Stimulated activated CD8-positive, alpha-beta memory T cell treated with anti-CD3 and anti-CD28 coated beads, Interleukin-7, amount 100 ng/mL, for 48 hours (primary cell): ENCODE measurements around the gene XPO4.
"Not testable (repeated sequence)": the region's sequence is repeated elsewhere in the genome, so short reads cannot be mapped to it uniquely, and the experiment has no call there.

Experiments used
- DNase-seq, 2 donors: peaks; one replicate each; pipeline ENCODE4 v3.0.0-alpha.2; 2020; ENCODE audit warnings: low read depth in 1 of 2; ENCODE audit errors: extremely low read depth in 1 of 2

Gene XPO4

DNA sequence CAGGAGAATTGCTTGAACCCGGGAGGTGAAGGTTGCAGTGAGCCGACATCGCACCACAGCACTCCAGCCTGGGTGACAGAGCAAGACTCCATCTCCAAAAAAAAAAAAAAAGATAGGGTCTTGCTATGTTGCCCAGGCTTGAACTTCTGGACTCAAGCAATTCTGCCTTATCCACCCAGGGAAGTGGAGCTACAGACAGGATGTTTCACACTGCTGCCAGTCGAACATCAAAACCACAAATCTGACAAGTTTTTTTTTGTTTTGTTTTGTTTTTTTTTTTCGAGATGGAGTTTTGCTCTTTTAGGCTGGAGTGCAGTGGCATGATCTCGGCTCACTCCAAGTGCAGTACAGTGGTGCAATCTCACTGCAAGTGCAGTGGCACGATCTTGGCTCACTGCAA lies 10.8 kb downstream of the XPO4 start:
- DNase-seq, result no peak

DNA sequence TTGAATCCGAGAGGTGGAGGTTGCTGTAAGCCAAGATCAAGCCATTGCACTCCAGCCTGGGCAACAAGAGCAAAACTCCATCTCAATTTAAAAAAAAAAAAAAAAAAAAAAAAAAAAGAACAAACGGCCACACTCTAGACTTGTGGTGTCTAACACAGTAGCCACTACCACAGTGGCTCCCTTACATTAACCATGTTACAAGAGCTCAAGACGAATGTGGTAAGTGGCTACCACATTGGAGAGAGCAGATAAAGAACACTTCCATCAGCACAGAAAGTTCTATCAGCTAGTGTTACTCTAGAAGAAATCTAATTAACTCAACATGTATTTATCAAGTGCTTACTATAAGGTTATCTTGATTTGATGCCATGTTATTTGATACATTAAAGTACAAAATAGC lies 11.5 kb downstream of the XPO4 start:
- DNase-seq, result no peak

DNA sequence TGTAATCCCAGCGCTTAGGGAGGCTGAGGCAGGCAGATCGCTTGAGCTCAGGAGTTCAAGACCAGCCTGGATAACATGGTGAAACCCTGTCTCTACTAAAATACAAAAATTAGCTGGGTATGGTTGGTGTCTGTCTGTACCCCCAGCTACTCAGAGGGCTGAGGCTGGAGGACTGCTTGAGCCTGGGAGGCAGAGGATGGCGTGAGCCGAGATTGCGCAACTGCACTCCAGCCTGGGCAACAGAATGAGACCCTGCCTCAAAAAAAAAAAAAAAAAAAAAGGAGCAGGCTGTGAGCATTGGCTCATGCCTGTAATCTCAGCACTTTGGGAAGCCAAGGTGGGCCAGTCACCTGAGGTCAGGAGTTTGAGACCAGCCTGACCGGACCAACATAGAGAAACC lies 12.0 kb downstream of the XPO4 start:
- DNase-seq, result not testable (repeated sequence)

DNA sequence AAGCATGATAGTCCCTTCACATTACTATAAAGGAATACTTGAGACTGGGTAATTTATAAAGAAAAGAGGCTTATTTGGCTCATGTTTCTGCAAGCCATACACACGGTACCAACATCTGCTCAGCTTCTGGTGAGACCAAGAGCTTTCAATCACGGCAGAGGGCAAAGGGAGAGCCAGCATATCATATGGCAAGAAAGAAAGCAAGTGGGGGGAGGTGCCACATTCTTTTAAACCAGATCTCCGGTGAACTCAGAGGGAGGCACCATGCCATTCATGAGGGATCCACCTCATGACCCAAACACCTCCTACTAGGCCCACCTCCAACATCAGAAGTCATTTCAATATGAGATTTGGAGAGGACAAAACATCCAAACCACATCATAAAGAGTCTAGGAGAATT lies 20.3 kb downstream of the XPO4 start:
- no peak for DNase-seq

DNA sequence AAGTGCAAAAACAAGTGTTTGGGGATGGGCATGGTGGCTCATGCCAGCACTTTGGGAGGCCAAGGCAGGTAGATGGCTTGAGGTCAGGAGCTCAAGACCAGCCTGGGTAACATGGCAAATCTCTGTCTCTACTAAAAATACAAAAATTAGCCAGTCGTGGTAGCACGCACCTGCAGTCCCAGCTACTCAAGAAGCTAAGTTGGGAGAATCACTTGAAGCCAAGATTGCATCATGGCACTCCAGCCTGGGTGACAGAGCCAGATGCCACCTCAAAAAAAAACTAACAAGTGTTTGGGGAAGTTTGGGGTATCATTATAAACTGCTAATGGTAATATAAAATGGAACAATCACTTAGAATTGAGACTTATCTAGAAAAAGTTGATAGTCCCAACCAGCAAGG lies 24.6 kb downstream of the XPO4 start:
- DNase-seq, result no peak

DNA sequence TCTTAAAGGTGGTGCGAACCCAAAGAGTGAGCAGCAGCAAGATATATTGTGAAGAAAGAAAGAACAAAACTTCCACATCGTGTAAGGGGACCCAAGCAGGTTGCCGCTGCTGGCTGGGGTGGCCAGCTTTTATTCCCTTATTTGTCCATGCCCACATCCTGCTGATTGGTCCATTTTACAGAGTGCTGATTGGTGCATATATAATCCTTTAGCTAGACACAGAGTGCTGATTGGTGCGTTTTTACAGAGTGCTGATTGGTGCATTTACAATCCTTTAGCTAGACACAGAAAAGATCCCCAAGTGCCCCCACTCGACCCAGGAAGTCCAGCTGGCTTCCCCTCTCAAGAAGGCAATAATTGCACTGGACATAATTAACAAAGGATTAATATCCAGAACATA lies 25.7 kb downstream of the XPO4 start:
- DNase-seq, result not testable (repeated sequence)

DNA sequence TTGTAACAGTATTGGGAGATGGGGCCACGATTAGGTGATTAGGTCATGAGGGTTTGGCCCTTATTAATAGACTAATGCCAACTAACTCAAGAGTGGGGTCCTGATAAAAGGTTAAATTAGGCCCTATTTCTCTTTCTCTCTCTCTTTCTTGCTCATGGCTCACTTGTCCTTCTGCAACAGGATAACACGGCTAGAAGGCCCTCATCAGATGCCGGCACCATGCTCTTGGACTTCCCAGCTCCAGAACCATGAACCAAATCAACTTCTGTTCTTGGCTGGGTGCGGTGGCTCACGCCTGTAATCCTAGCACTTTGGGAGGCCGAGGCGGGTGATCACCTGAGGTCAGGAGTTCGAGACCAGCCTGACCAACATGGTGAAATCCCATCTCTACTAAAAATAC lies 28.1 kb downstream of the XPO4 start:
- not testable (repeated sequence) for DNase-seq

DNA sequence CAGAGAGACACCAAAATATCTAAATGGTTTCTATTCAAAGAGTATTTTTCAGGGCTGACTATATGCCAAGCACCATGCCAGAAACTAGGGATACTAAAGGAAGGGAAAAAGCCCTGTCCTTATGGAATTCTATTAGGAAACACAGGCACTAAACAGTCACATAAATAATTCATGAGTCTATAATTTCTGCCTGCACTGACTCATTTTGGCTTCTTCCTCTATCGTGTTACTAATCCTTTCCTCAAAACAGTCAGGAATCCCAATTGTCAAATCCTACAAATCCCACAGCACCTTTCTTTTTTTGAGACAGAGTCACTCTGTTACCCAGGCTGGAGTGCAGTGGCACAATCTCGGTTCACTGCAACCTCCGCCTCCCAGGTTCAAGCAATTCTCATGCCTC lies 29.2 kb downstream of the XPO4 start:
- DNase-seq, result no peak

DNA sequence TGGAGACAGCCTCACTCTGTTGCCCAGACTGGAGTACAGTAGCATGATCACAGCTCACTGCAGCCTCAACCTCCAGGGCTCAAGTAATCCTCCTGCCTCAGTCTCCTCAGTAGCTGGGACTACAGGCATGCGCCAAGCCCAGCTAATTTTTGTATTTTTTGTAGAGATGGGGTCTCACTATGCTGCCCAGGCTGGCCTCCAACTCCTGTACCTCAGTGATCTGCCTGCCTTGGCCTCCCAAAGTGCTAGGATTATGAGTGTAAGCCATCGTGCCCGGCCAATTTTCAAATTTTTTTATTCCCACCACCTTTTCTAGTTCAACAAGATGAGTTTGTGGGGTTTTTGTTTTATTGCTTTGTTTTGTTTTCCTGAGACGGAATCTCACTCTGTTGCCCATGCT lies 31.7 kb downstream of the XPO4 start:
- DNase-seq, result no peak

DNA sequence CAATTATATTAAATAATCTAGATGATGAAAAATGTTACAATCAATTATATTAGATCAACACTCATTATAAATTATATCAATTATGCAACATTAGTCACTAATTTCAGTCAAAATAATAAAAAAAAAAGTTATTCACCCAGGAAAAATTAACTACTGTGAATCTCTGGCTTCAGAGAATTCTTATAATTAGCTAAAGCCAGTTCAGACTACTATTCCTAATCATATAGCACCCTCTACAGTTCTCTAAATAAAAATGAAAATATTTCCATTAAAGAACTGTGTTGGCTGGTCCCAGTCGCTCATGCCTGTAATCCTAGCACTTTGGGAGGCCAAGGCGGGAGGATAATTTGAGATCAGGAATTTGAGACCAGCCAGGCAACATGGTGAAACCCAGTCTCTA lies 33.0 kb downstream of the XPO4 start:
- no peak for DNase-seq

DNA sequence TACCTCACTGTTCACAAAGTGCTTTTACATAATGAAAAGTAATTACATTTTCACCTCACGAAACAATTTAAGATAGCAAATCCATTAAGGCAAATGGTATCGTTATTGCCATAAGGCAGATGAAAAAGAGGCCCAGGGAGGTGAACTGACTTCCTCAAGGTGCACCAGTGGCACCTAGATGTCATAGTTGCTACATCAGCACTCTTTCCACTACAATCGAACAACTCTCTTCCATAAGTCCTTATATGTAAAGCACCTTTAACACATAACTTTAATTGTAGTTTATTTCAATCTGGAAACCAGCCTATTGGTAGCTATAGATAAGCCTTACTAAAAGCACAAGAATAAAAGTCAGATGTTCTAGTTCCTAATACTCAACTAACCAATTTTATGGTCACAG lies 35.1 kb downstream of the XPO4 start:
- no peak for DNase-seq

DNA sequence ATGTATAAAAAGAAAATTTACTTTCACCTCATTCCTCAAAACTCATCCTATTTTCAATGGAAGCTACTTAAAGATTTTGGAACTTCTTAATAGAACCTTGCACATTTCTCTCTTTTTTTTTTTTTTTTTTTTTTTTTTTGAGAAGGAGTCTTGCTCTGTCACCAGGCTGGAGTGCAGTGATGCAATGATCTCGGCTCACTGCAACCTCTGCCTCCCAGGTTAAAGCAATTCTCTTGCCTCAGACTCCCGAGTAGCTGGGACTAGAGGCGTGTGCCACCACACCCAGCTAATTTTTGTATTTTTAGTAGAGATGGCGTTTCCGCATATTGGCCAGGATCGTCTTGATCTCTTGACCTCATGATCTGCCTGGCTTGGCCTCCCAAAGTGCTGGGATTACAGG lies 40.9 kb downstream of the XPO4 start:
- DNase-seq, result not testable (repeated sequence)

DNA sequence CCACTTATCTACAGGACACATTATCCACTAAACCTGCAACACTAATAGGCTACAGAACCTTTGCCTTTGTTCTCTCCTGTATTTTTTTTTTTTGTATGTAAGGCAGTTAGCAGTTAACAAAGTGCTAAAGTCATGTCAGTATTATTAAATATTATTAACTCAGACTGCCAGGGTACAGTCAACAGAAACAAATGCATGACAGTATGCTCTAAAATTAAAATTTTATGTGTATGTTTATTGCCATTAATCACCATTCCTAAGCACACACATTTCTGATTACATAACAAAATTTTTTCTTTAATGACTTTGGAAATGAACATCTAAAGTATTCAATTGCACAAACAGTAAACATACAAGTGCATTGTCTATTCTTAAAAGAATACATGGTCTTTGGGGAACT lies 41.7 kb downstream of the XPO4 start:
- no peak for DNase-seq

DNA sequence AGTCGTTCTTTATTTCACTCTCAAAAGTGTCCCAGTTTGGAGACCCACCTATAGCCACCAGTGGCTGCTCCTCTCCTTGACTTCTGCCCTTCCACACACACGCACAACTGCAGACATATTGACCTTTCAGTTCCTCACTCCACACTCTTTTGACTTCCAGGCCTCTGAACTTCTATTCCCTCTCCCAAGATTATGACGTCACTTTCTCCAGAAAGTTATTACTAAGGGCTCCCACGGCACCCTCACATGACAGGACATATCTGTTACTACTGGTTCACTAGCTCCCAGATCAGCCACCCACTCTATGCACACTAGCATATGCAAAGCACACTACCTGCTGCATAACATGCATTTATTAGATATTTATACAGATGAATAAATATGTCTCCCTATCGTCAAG lies 45.9 kb downstream of the XPO4 start:
- DNase-seq, result no peak

DNA sequence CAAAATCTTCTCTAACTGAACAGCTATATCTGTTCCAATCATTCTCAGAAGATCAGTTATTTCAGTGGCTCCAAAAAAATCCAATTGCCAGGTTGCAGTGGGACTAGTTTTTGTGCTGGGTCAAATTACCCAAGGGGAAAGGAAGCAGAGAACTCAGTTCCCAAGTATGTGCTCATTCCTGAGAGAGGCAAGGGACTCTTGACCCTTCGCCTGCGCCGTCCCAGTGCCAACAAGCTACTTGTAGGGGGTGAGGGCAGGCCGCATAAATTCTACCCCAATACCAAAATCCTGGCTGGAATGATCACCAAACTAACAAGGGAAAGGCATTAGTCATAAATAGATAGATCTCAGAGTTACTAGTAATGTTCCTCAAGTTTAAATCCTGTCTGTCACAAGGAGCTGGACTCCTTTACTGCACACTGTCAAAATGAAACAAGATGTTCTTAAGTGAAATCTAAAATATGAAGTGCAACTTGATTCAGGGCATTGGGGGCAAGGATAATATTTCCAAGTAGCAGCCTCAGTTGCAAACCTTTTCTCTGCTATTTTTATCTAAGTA lies 50.6 kb downstream of the XPO4 start:
- DNase-seq, result no peak

DNA sequence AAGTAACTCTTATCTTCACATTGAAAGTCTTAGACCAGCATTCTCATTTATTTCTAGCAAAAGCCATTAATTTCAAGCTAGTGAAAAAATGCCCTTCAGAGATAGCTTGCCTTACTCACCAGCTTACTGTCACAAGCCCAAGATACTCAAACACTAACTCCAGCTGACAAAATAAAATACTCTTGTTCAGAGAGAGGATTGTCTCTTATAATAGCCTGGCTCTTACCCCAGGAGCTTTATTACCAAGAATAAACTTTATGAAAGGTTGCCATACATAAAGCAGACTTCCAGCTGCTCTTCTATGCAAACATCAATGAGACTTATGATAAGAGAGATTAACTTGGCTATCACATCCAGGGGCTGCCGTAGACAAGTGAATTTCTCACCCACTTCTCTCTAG lies 53.6 kb downstream of the XPO4 start:
- no peak for DNase-seq

DNA sequence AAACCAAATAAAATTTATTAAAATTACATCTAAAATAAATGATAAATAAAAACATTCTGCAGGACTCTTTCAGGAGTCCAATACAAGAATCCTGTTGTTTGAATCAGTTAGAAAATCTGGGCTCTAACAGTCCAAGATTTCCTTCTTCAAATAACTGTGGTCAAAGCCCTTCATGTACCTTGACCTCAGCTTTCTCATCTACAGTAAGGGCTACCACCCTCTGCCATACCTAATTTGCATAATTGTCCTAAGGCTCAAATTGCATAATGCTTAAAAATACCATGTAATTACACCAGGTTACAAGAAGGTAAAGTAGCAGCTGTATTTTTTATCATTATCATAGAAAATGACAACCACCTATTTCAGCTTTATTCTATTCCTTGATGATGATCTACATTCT lies 54.3 kb downstream of the XPO4 start:
- DNase-seq, result no peak

DNA sequence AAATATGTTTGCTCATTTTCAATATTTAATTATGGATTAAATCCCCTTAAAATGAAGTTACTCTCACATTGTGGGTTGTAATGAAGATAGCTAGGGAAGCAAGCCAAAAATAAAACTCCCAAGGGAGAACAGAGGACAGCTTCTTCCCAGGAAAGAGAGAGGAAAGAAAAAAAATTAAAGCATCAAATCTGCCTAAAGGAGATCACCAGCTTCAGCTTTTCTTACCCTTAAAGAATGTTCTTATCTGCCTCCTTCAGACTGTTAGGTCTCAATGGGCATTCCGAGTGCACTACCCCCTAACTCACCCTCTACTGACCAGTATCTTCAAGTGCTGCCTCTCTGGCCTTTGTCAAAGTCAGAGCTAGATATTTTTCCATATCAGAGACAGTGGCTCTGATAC lies 55.2 kb downstream of the XPO4 start:
- no peak for DNase-seq

DNA sequence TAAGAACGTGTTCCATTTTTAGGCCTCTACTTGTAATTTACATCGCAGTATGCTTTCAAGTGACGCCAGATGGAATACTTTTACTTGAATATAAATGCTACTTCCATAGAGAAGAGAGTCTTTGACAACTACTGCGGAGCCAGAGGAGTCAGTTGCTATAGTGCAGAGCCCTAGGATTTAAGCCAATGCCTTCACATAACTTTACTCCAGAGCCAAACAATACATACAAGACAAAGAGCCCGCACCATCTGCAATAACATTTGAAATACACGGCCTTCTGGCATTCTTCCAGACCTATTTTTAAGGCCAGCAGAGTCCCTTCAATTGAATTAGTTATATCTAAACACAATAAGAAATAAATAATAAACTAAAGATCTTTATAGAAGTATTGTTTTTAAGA lies 59.4 kb downstream of the XPO4 start:
- no peak for DNase-seq

DNA sequence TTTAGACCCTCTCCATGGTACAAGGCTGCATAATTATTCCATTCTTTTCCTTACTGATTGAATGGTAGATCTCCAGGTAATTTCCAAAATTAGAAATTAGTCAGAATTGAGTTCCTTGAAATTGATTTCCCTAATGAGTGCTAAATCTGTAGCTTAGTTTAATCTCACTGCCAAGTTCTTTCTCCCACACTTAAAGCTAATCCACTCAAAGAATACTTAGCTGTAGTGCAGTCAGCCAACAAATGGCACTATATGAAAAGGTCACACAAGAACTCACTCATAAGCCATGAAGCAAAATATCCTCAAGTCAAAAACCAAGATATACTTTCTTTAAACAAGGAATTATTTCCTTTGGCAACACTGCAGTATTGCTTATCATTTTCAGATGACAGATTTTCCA lies 62.0 kb downstream of the XPO4 start:
- DNase-seq, result no peak

DNA sequence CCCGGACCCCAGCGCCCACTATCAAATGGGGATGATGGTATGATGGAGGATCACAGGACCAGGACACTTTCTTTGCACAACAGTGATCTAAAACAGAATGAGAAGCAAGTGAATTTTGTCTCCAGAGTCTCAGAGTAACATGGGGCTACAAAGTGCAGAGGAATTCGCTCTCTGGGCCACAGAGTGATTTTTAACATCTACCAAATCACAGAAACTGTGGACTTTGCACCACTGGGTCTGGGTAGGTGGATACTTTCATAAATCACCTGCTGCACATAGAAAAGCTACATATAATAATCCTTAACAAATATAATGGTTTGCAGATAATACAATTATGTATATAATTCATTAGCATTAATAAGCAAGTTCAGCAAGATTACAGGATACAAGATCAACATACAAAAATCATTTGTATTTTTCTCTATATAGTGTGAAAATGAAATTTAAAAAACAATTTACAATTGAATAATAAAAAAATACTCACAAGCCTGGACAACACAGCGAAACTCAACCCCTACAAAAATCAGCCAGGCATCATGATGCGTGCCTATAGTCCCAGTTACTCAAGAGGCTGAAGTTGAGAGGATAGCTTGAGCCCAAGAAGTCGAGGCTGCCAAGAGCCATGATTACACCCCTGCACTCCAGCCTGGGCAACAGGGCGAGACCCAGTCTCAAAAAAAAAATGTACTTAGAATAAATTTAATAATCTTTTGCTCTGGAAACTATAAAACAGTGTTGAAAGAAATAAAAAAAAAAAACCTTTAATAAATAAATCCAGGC lies 68.5 kb downstream of the XPO4 start:
- DNase-seq, result no peak

DNA sequence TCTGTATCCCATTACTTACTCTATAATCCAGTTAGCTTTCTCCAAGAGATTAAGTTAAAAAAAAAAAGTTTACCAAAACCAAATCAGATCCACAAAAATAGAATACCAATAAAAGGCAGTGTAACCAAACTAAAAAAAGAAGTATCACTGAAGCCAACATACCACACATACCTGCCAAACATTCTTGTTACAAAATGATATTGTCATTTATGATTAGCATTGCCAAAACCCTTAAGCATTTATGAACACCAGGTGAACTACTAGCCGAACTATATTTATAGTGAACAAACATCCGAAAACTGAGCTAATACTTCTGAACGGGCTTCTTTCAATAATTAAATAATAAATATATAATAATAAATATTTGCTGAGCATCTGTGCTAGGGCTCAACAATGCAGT lies 69.7 kb downstream of the XPO4 start:
- no peak for DNase-seq

DNA sequence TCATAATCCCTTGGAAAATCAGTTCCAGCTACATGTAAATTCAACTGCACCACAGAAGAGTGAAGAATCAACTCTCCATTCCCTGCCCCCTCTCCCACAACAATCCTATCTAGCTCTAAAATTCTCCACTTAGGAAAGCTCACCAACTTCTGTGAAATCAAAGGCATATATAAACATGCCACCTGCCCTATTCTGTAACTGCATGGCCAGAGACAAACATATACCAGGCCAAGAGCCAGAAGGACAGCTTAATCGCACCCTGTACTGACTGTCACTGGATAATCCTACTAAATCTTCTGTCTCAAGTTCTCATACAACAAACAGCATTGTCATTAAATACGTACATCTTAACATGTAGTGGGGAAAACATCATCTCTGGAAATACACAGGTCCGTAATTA lies 70.6 kb downstream of the XPO4 start:
- no peak for DNase-seq
